HepG2 (cell line): ENCODE results near the gene RFC1. TPM values are rescaled to one million over a fixed set of nuclear protein-coding genes. Genes with fewer than 3 reads are reported as not detected.

ENCODE experiments used
- BCLAF1 ChIP-seq: fragments of 450-650 bp; IDR thresholded peaks from 2 replicates; pipeline ENCODE4 v1.6.1; 2017; ENCODE audit warnings: mild to moderate bottlenecking
- GABPA ChIP-seq, 2 experiments: IDR thresholded peaks; 2 replicates each; pipeline ENCODE4 v1.6.1; 2011 to 2016; ENCODE audit warnings: low read depth in 2 of 2, low read length in 1 of 2, missing biosample characterization in 1 of 2, missing genetic modification characterization in 1 of 2
- KLF16 ChIP-seq, 2 experiments: sonication (generic) in 1 of 2; formaldehyde crosslinking in 1 of 2; IDR thresholded peaks; 2 replicates each; pipeline versions ENCODE4 v1.6.1 to v1.8.0; 2016 to 2023; ENCODE audit warnings: missing genetic modification reagents in 2 of 2, missing compliant biosample characterization in 1 of 2
- KLF9 ChIP-seq: IDR thresholded peaks from 2 replicates; pipeline ENCODE4 v1.6.1; 2016; ENCODE audit warnings: low read depth
- NBN ChIP-seq: fragments of 450-650 bp; conservative IDR thresholded peaks from 2 replicates; pipeline ENCODE4 v1.6.1; 2017
- POLR2A ChIP-seq, 2 experiments: IDR thresholded peaks; 2 replicates each; pipeline ENCODE4 v1.6.1; 2011; ENCODE audit warnings: low read depth in 2 of 2, low read length in 2 of 2, mild to moderate bottlenecking in 1 of 2, moderate library complexity in 1 of 2; ENCODE audit not compliant: insufficient read depth in 1 of 2
- RBM22 ChIP-seq: fragments of 200-400 bp; formaldehyde crosslinking; optimal IDR thresholded peaks from 2 replicates; pipeline ENCODE3; 2017; ENCODE audit warnings: mild to moderate bottlenecking, low read length, moderate library complexity
- RELA ChIP-seq: sonication (generic); formaldehyde crosslinking; IDR thresholded peaks from 2 replicates; pipeline ENCODE4 v1.4.0; 2020; ENCODE audit warnings: missing genetic modification reagents
- SKI ChIP-seq: fragments of 450-650 bp; IDR thresholded peaks from one replicate; pipeline ENCODE4 v1.6.1; 2018; ENCODE audit warnings: mild to moderate bottlenecking; ENCODE audit not compliant: partially characterized antibody
- TRIM22 ChIP-seq: fragments of 450-650 bp; IDR thresholded peaks from 2 replicates; pipeline ENCODE4 v1.6.1; 2017
- ZBTB4 ChIP-seq: sonication (generic); formaldehyde crosslinking; IDR thresholded peaks from 2 replicates; pipeline ENCODE4 v1.4.0; 2020; ENCODE audit warnings: missing genetic modification reagents, mild to moderate bottlenecking, borderline replicate concordance
- ZBTB46 ChIP-seq: sonication (generic); formaldehyde crosslinking; IDR thresholded peaks from 2 replicates; pipeline ENCODE4 v1.4.0; 2020; ENCODE audit warnings: mild to moderate bottlenecking, missing genetic modification reagents, borderline replicate concordance
- ZMAT3 ChIP-seq: sonication (generic); formaldehyde crosslinking; conservative IDR thresholded peaks from 2 replicates; pipeline ENCODE4 v1.7.0; 2021; ENCODE audit warnings: missing genetic modification reagents
- ZNF280B ChIP-seq: sonication (generic); formaldehyde crosslinking; IDR thresholded peaks from 2 replicates; pipeline ENCODE4 v1.5.0; 2020; ENCODE audit warnings: missing genetic modification reagents, mild to moderate bottlenecking, borderline replicate concordance
- ZNF709 ChIP-seq: sonication (generic); formaldehyde crosslinking; IDR thresholded peaks from 2 replicates; pipeline ENCODE4 v1.5.0; 2020; ENCODE audit warnings: mild to moderate bottlenecking, missing genetic modification reagents
- ZNF782 ChIP-seq: sonication (generic); formaldehyde crosslinking; IDR thresholded peaks from 2 replicates; pipeline ENCODE4 v1.4.0; 2020; ENCODE audit warnings: missing genetic modification reagents, mild to moderate bottlenecking, borderline replicate concordance
- polyA plus RNA-seq, 8 experiments: library from polyadenylated mRNA; depleted of rRNA in 3 of 8; stranded (reverse) in 7 of 8; unstranded in 1 of 8; fragments of >200 nt; fragmentation: Illumina TruSeq in 4 of 8; extraction: Trizol in 4 of 8; gene quantifications; 2 replicates each; pipeline versions ENCODE4 v1.2.1 to v1.2.3, GENCODE V29; 2011 to 2016; ENCODE audit warnings: low read depth in 4 of 8, missing spikeins in 1 of 8, mixed read lengths in 1 of 8; ENCODE audit not compliant: insufficient read depth in 1 of 8
- total RNA-seq, 5 experiments: library from RNA; depleted of rRNA; stranded (reverse); fragments of >200 nt; fragmentation: Illumina TruSeq; extraction: Trizol; gene quantifications; 2 replicates each; pipeline ENCODE4 v1.2.3, GENCODE V29; 2016; ENCODE audit warnings: low read depth in 1 of 5

Gene RFC1
- total and polyA plus RNA-seq, 2 of the 13 experiments (the other 11 are each of a cell fraction or from before 2014, with no cell fraction given), result 15.9 to 78.8 TPM

GRCh38 chr4:39415678-39416283 is 49.6 kb upstream of the RFC1 start (continued):
- TF ChIP-seq ZBTB4 (CRISPR knock-in tag), result no peak
- no peak for TF ChIP-seq POLR2A (IDR thresholded peaks at IDR 0.05; ENCODE audit: insufficient read depth in 1 of 2, low read depth in 2 of 2, low read length in 2 of 2)
- no peak for TF ChIP-seq SKI
- TF ChIP-seq BCLAF1, result no peak
- TF ChIP-seq ZNF280B (CRISPR knock-in tag), result no peak
- TF ChIP-seq KLF16 (CRISPR knock-in tag; IDR thresholded peaks at IDR 0.05), result no peak
- TF ChIP-seq ZNF782 (CRISPR knock-in tag), result no peak
- no peak for TF ChIP-seq TRIM22
- TF ChIP-seq KLF9 (CRISPR knock-in tag), result no peak
- no peak for TF ChIP-seq GABPA (IDR thresholded peaks at IDR 0.05; ENCODE audit: low read depth, low read length)
- TF ChIP-seq GABPA (CRISPR knock-in tag; IDR thresholded peaks at IDR 0.05; ENCODE audit: low read depth), result 0 out of 2 replicates have a peak, but pooled peaks have one; percentile 12
- no peak for TF ChIP-seq ZNF709 (CRISPR knock-in tag)
- no peak for TF ChIP-seq ZBTB46
- no peak for TF ChIP-seq RELA (CRISPR knock-in tag)
- no peak for TF ChIP-seq RBM22
- no peak for TF ChIP-seq ZMAT3
- TF ChIP-seq NBN, result no peak
